ENCODE measurements around the gene PCDH15. TPM values are rescaled to one million over a fixed set of nuclear protein-coding genes. Genes with fewer than 3 reads are reported as not detected.

PCDH15 gene
- total RNA-seq, 1 experiment from 2014 or later, result not detected

GRCh38 chr10:53918755-53919154 is 882.3 kb downstream of the PCDH15 start:
- BruUV-seq (replicated peaks), result no TSS peak
- intact Hi-C loops (cut with micrococcal nuclease; ENCODE audit: unreplicated experiment), result no loop called here
- H3K27ac ChIP-seq (ENCODE audit: low read depth, low read length, poor library complexity, severe bottlenecking), result no peak overlapping the region
- no peaks in the 10 kb centered on the region for H3K36me3 ChIP-seq (ENCODE audit: insufficient read depth, low read length, poor library complexity, severe bottlenecking)
- no peak overlapping the region for H3K4me3 ChIP-seq (ENCODE audit: low read depth, low read length, poor library complexity, severe bottlenecking)
- H3K9me3 ChIP-seq (ENCODE audit: low read depth, low read length, poor library complexity, severe bottlenecking), result no peaks in the 10 kb centered on the region
- ChIA-PET POLR2A (ENCODE audit: low non-redundant PET) (no interaction called here), CTCF (no interaction called here)
- no peak for TF ChIP-seq EZH2 (IDR thresholded peaks at IDR 0.05; ENCODE audit: borderline replicate concordance, low read depth, low read length, poor library complexity, severe bottlenecking)
- TF ChIP-seq CTCF (conservative IDR thresholded peaks at IDR 0.05; ENCODE audit: low read depth, low read length), result no peak
- H3K27me3 ChIP-seq (replicated peaks; ENCODE audit: insufficient read depth, low read depth, low read length, poor library complexity), result no peaks in the 10 kb centered on the region
- no peaks in the 10 kb centered on the region for H3K4me1 ChIP-seq (ENCODE audit: insufficient read depth, low read length, poor library complexity, severe bottlenecking)
- DNase-seq (ENCODE audit: low spot score), result no peak

- Histone ChIP-seq H3K4me1 (ENCODE audit: insufficient read depth, low read length, poor library complexity, severe bottlenecking) (no peaks in the 10 kb centered on the region), H3K36me3 (ENCODE audit: insufficient read depth, low read length, poor library complexity, severe bottlenecking) (no peaks in the 10 kb centered on the region), H3K4me3 (ENCODE audit: low read depth, low read length, poor library complexity, severe bottlenecking) (no peak overlapping the region), H3K27ac (ENCODE audit: low read depth, low read length, poor library complexity, severe bottlenecking) (no peak overlapping the region), H3K9me3 (ENCODE audit: low read depth, low read length, poor library complexity, severe bottlenecking) (peaks cover 8% of the 10 kb centered on the region), H3K27me3 (replicated peaks; ENCODE audit: insufficient read depth, low read depth, low read length, poor library complexity) (no peaks in the 10 kb centered on the region)
- ChIA-PET CTCF (no interaction called here), POLR2A (ENCODE audit: low non-redundant PET) (no interaction called here)
- TF ChIP-seq EZH2 (IDR thresholded peaks at IDR 0.05; ENCODE audit: borderline replicate concordance, low read depth, low read length, poor library complexity, severe bottlenecking) (no peak), CTCF (conservative IDR thresholded peaks at IDR 0.05; ENCODE audit: low read depth, low read length) (no peak)
- intact Hi-C loops (cut with micrococcal nuclease; ENCODE audit: unreplicated experiment), result no loop called here
- DNase-seq (ENCODE audit: low spot score), result no peak
- BruUV-seq (replicated peaks), result no TSS peak
Measured at GRCh38 chr10:53909791-53910190, 891.2 kb downstream of the PCDH15 start.

- Histone ChIP-seq H3K27me3 (replicated peaks; ENCODE audit: insufficient read depth, low read depth, low read length, poor library complexity) (no peaks in the 10 kb centered on the region), H3K9me3 (ENCODE audit: low read depth, low read length, poor library complexity, severe bottlenecking) (peaks cover 16% of the 10 kb centered on the region), H3K36me3 (ENCODE audit: insufficient read depth, low read length, poor library complexity, severe bottlenecking) (no peaks in the 10 kb centered on the region), H3K27ac (ENCODE audit: low read depth, low read length, poor library complexity, severe bottlenecking) (no peak overlapping the region), H3K4me3 (ENCODE audit: low read depth, low read length, poor library complexity, severe bottlenecking) (no peak overlapping the region), H3K4me1 (ENCODE audit: insufficient read depth, low read length, poor library complexity, severe bottlenecking) (no peaks in the 10 kb centered on the region)
- ChIA-PET CTCF (no interaction called here), POLR2A (ENCODE audit: low non-redundant PET) (no interaction called here)
- TF ChIP-seq EZH2 (IDR thresholded peaks at IDR 0.05; ENCODE audit: borderline replicate concordance, low read depth, low read length, poor library complexity, severe bottlenecking) (no peak), CTCF (conservative IDR thresholded peaks at IDR 0.05; ENCODE audit: low read depth, low read length) (no peak)
- BruUV-seq (replicated peaks), result no TSS peak
- no peak for DNase-seq (ENCODE audit: low spot score)
- intact Hi-C loops (cut with micrococcal nuclease; ENCODE audit: unreplicated experiment), result no loop called here
Measured at GRCh38 chr10:53904506-53905241, 896.4 kb downstream of the PCDH15 start.

Data from A673 (cell line).